MCF 10A (cell line): ENCODE results near the gene TBX10. TPM values are rescaled to one million over a fixed set of nuclear protein-coding genes. Genes with fewer than 3 reads are reported as not detected.
"Not testable (repeated sequence)": the region's sequence is repeated elsewhere in the genome, so short reads cannot be mapped to it uniquely, and the experiment has no call there.

Source experiments
- BruUV-seq: library from RNA; stranded (reverse); fragments of 400-500 nt; replicated peaks from 2 replicates; lab custom pipeline; 2021; lab: Mats Ljungman, UMichigan
- CTCF ChIA-PET: fragments of 300-600 bp; sonication (Branson Sonifier 250); formaldehyde crosslinking; extraction: SDS; loops from one replicate; lab custom pipeline; 2021; ENCODE audit warnings: antibody characterized with exemption, inconsistent platforms; lab: Yijun Ruan, JAX
- POLR2A ChIA-PET: fragments of 300-600, 350-650 bp; sonication (Branson Sonifier 250); formaldehyde crosslinking; extraction: SDS; loops from one replicate; lab custom pipeline; 2020; ENCODE audit warnings: antibody characterized with exemption, inconsistent platforms; lab: Yijun Ruan, JAX
- DNase-seq: peaks from one replicate; pipeline ENCODE4 v3.0.0-alpha.2; 2018; ENCODE audit not compliant: unreplicated experiment
- H3K27ac Mint-ChIP-seq: one replicate; pipeline ENCODE4 v1.8.0; 2022; ENCODE audit warnings: mild to moderate bottlenecking, low read depth, mixed read lengths; ENCODE audit not compliant: unreplicated experiment
- H3K27me3 Mint-ChIP-seq: one replicate; pipeline ENCODE4 v1.8.0; 2022; ENCODE audit warnings: mixed read lengths; ENCODE audit not compliant: insufficient read depth, unreplicated experiment
- H3K36me3 Mint-ChIP-seq: one replicate; pipeline ENCODE4 v1.8.0; 2022; ENCODE audit warnings: mild to moderate bottlenecking, moderate library complexity, mixed read lengths; ENCODE audit not compliant: insufficient read depth, unreplicated experiment
- H3K4me1 Mint-ChIP-seq: one replicate; pipeline ENCODE4 v1.8.0; 2022; ENCODE audit warnings: mixed read lengths; ENCODE audit not compliant: insufficient read depth, unreplicated experiment
- H3K4me3 Mint-ChIP-seq: one replicate; pipeline ENCODE4 v1.8.0; 2022; ENCODE audit warnings: mild to moderate bottlenecking, moderate library complexity, mixed read lengths; ENCODE audit not compliant: unreplicated experiment
- H3K9me3 Mint-ChIP-seq: one replicate; pipeline ENCODE4 v1.8.0; 2022; ENCODE audit warnings: mixed read lengths; ENCODE audit not compliant: unreplicated experiment
- intact Hi-C: fragments of 100-400 bp; cut with micrococcal nuclease; formaldehyde crosslinking; loops from 2 replicates; pipeline ENCODE4 v1.14.1; 2022
- total RNA-seq: library from RNA; stranded (reverse); gene quantifications from 2 replicates; pipeline ENCODE4 v1.2.3, GENCODE V29; 2022
- TF ChIP-seq, protein P1 (sequence below): fragments of 200-600 bp; IDR thresholded peaks from one replicate; pipeline ENCODE4 v1.8.0; 2022; ENCODE audit warnings: antibody characterized with exemption, mild to moderate bottlenecking; ENCODE audit not compliant: unreplicated experiment

Gene TBX10
- total RNA-seq, 1 experiment from 2014 or later = not detected

GRCh38 chr11:67627812-67628624, 11.5 kb downstream of the TBX10 start:
- no peaks in the 10 kb centered on the region for H3K9me3 Mint-ChIP-seq
- ChIA-PET CTCF (interaction anchor here (0.6 to 5.0 kb wide), 13 partner anchors 9 to 739 kb away, joined by 3 to 50 read pairs (median 4); no protein-coding TSS in a partner anchor), POLR2A (interaction anchor here (2.8 kb wide), 1 partner anchor 29 kb away, joined by 20 read pairs; no protein-coding TSS in a partner anchor)
- no peaks in the 10 kb centered on the region for H3K27me3 Mint-ChIP-seq
- no TSS peak for BruUV-seq
- no peaks in the 10 kb centered on the region for H3K4me1 Mint-ChIP-seq
- H3K36me3 Mint-ChIP-seq = no peaks in the 10 kb centered on the region
- intact Hi-C loops = loop anchor here (2.0 to 5.0 kb wide), 3 partner anchors 31 to 165 kb away; no protein-coding TSS in a partner anchor
- DNase-seq = no peak
- no peak overlapping the region for H3K27ac Mint-ChIP-seq
- no peak overlapping the region for H3K4me3 Mint-ChIP-seq
- TF ChIP-seq, protein P1, sequence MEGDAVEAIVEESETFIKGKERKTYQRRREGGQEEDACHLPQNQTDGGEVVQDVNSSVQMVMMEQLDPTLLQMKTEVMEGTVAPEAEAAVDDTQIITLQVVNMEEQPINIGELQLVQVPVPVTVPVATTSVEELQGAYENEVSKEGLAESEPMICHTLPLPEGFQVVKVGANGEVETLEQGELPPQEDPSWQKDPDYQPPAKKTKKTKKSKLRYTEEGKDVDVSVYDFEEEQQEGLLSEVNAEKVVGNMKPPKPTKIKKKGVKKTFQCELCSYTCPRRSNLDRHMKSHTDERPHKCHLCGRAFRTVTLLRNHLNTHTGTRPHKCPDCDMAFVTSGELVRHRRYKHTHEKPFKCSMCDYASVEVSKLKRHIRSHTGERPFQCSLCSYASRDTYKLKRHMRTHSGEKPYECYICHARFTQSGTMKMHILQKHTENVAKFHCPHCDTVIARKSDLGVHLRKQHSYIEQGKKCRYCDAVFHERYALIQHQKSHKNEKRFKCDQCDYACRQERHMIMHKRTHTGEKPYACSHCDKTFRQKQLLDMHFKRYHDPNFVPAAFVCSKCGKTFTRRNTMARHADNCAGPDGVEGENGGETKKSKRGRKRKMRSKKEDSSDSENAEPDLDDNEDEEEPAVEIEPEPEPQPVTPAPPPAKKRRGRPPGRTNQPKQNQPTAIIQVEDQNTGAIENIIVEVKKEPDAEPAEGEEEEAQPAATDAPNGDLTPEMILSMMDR = no peak

DNA sequence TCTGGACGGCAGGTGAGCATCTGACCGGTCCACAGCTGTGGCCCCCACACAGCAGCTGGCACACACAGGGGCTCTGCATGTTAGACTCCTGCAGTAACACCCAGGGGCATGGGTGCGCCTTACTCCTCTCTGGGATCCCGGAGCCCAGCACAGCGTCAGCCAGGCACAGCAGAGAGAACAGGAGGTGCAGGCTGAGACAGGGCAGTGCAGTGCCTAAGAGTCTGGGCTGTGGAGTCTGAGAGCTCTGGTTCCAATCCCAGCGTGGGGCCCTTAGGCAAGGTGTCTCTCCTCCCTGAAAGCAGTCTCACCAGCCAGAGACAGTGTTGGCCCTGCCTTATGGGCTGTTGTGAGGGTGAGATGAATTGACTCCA, 12.1 kb downstream of the TBX10 start:
- POLR2A ChIA-PET = no interaction called here
- DNase-seq = no peak
- H3K36me3 Mint-ChIP-seq = no peaks in the 10 kb centered on the region
- CTCF ChIA-PET = interaction anchor here (0.6 to 5.0 kb wide), 4 partner anchors 14 to 64 kb away, joined by 4 to 50 read pairs (median 8); no protein-coding TSS in a partner anchor
- no peak overlapping the region for H3K27ac Mint-ChIP-seq
- TF ChIP-seq, protein P1 = no peak
- BruUV-seq = no TSS peak
- H3K4me3 Mint-ChIP-seq = no peak overlapping the region
- H3K9me3 Mint-ChIP-seq = no peaks in the 10 kb centered on the region
- intact Hi-C loops = loop anchor here (5.0 kb wide), 1 partner anchor 85 kb away; no protein-coding TSS in a partner anchor
- H3K4me1 Mint-ChIP-seq = no peaks in the 10 kb centered on the region
- no peaks in the 10 kb centered on the region for H3K27me3 Mint-ChIP-seq

DNA sequence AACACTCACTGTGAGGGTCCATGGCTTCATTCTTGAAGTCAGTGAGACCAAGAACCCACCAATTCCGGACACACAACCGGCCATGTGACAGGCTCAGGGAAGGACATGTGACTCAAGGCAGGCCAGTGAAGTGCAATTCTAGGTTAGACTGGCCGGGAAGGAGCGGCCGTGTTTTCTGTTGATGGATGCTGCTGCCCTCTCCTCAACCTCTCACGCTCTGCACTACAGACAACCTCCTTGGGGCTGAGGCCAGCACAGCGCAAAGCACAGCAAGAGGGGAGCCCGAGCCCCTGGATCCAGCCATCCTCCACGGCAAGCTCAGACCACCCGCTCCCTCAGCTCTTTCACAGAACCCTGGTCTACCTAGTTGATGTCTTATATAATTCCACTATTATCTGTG, 12.6 kb downstream of the TBX10 start:
- Mint-ChIP-seq H3K27me3 (no peaks in the 10 kb centered on the region), H3K4me1 (no peaks in the 10 kb centered on the region), H3K9me3 (no peaks in the 10 kb centered on the region), H3K4me3 (no peak overlapping the region), H3K27ac (no peak overlapping the region), H3K36me3 (no peaks in the 10 kb centered on the region)
- intact Hi-C loops = loop anchor here (5.0 kb wide), 1 partner anchor 85 kb away; no protein-coding TSS in a partner anchor
- BruUV-seq = no TSS peak
- ChIA-PET POLR2A (interaction anchor here (1.0 kb wide), 1 partner anchor 180 kb away, joined by 4 read pairs; no protein-coding TSS in a partner anchor), CTCF (interaction anchor here (0.6 to 5.0 kb wide), 4 partner anchors 13 to 87 kb away, joined by 3 to 50 read pairs (median 8); no protein-coding TSS in a partner anchor)
- no peak for DNase-seq
- TF ChIP-seq, protein P1 = no peak

DNA sequence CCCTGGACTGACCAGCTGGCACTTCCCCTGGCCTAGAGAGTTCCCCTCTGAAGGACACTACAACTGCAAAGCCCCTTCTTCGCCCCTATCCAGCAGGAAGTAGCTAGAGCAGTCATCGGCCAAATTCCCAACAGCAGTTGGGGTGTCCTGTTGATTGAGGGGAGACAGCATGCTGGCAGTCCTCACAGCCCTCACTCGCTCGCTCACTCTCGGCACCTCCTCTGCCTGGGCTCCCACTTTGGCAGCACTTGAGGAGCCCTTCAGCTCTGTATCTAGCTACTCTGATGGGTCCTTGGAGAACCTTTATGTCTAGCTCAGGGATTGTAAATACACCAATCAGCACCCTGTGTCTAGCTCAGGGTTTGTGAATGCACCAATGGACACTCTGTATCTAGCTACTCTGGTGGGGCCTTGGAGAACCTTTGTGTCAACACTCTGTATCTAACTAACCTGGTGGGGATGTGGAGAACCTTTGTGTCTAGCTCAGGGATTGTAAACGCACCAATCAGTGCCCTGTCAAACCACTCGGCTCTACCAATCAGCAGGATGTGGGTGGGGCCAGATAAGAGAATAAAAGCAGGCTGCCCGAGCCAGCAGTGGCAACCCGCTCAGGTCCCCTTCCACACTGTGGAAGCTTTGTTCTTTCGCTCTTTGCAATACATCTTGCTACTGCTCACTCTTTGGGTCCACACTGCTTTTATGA, 13.3 kb downstream of the TBX10 start:
- H3K9me3 Mint-ChIP-seq, H3K36me3 Mint-ChIP-seq, BruUV-seq, H3K27ac Mint-ChIP-seq, H3K27me3 Mint-ChIP-seq, H3K4me3 Mint-ChIP-seq, DNase-seq, H3K4me1 Mint-ChIP-seq: not testable (repeated sequence)
- CTCF ChIA-PET = interaction anchor here (1.1 to 5.0 kb wide), 3 partner anchors 12 to 87 kb away, joined by 3 to 50 read pairs (median 12); no protein-coding TSS in a partner anchor
- intact Hi-C loops = loop anchor here (5.0 kb wide), 1 partner anchor 86 kb away; no protein-coding TSS in a partner anchor
- POLR2A ChIA-PET = interaction anchor here (1.0 kb wide), 1 partner anchor 180 kb away, joined by 4 read pairs; no protein-coding TSS in a partner anchor

GRCh38 chr11:67623795-67624194, 15.8 kb downstream of the TBX10 start:
- H3K4me1 Mint-ChIP-seq, H3K4me3 Mint-ChIP-seq, BruUV-seq, H3K27ac Mint-ChIP-seq, DNase-seq, H3K36me3 Mint-ChIP-seq, H3K9me3 Mint-ChIP-seq, CTCF ChIA-PET, H3K27me3 Mint-ChIP-seq, POLR2A ChIA-PET, intact Hi-C loops: not testable (repeated sequence)

GRCh38 chr11:67622905-67623304, 16.7 kb downstream of the TBX10 start:
- H3K4me3 Mint-ChIP-seq, H3K4me1 Mint-ChIP-seq, CTCF ChIA-PET, H3K36me3 Mint-ChIP-seq, H3K9me3 Mint-ChIP-seq, H3K27me3 Mint-ChIP-seq, intact Hi-C loops, BruUV-seq, H3K27ac Mint-ChIP-seq, POLR2A ChIA-PET, DNase-seq: not testable (repeated sequence)
